Activated CD8-positive, alpha-beta memory T cell treated with anti-CD3 and anti-CD28 coated beads for 1 hour (primary cell): ENCODE measurements around the gene S100A12.
"Not testable (repeated sequence)": the region's sequence is repeated elsewhere in the genome, so short reads cannot be mapped to it uniquely, and the experiment has no call there.

Experiments
- DNase-seq, 2 donors: peaks; one replicate each; pipeline ENCODE4 v3.0.0-alpha.2; 2020; ENCODE audit warnings: low read depth in 1 of 2; ENCODE audit errors: extremely low read depth in 1 of 2

S100A12 gene

DNA sequence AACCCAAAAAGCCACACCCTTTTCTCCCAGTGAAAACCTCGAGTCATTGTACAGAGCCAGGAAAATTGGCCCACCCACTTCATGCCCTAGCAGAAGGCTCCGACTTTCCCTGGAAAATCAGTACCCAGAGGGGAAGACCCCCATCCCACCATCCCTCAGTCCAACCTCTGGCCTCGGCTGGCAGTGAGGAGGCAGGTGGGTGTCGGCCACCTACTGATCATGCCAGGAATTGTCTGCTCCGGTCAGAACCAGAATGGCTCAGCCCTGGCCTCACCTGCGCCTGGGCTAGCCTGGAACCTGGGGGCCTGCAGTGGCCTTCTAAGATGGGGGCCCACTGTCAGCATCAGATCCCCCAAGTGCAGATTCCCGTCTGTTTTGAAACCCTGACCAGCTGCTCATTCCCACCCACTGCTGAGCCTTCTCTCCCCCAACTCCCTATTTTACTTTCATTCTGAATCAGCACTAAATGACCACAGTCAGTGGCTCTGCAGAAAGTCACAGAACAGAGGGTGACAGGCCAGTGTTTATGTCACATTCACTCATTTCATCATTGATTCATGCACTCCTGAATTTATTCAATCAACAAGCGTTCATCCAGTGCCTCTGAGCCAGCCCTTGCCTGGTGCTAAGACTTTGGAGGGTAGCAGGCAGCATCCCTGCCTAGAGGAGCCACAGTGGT, 20.8 kb downstream of the S100A12 start:
- no peak for DNase-seq

DNA sequence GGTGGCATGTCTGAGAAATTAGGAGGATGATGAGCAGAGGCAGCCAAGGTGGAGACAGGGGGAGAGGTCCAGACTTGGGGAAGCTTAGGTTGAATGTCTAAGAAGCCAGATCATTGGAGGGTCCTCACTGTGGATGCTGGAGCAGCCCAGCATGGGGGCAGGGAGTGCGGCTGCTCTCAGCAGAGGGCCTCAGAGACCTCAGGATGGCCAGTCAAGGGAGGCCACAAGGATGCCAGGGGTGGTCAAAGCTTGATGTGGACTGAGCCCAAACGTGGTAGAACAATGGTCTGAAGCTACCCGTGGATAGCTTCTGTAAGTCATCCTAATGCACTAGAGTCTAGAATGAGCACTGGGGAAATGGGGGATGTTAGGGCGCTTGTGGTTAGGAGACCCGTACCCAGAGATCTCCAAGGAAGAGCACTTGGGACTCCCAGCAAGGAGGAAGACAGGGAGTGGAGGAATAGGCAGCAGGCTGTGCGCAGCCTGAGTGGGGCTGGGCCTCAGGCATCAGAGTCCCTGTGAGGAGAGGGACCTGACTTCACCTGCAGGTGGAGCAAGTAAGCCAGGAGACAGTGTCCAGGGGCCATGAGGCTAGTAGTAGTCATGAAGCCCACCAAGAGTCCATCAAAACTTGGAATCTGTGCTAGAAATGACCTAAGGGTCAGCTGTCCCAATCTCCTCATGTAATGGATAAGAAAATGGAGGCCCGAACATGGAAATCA, 22.0 kb downstream of the S100A12 start:
- DNase-seq, result no peak

DNA sequence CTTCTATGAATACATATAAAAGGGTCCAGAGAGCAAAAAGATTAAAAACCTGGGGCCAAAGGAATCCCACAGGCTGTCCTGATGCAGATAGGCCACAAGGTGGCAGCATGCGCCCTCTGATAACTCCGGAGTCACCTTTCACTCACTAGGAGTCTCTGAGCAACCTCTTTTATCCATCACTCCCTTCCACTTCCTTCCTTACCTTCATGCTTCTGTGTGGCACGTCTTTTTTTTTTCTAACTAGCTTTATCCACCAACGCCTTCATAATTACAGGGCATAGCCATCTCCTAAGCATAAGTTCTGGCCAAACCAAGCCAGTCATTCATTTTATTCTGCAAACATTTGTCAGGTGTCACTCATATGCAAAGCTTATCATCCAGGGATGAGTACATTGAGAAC, 22.9 kb downstream of the S100A12 start:
- peak; percentile 12 to 41 for DNase-seq

DNA sequence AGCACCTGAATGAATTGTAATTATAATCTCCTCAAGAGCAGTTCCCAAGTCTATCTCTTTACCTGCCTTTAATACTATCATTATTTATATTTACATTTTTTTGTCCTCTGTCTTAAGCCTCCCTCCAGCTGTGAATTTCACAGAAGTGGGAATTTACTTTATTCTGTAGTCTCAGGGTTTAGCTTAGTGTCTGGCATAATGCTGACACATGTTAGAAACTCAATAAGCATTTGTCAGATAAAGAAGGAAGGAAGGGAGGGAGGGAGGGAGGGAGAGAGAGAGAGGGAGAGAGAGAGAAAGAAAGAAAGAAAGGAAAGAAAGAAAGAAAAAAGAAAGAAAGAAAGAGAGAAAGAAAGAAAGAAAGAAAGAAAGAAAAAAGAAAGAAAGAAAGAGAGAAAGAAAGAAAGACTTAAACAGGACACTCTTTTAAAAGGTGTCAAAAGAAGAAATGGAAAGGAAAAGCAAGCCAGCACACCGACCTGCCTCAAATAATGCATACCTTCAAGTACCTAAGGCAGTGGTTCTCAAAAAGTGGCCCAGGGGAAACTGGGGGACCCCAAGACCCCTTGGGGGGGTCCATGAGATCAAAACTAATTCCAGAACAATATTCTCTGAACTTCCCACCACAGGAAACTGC, 25.0 kb downstream of the S100A12 start:
- no peak for DNase-seq

DNA sequence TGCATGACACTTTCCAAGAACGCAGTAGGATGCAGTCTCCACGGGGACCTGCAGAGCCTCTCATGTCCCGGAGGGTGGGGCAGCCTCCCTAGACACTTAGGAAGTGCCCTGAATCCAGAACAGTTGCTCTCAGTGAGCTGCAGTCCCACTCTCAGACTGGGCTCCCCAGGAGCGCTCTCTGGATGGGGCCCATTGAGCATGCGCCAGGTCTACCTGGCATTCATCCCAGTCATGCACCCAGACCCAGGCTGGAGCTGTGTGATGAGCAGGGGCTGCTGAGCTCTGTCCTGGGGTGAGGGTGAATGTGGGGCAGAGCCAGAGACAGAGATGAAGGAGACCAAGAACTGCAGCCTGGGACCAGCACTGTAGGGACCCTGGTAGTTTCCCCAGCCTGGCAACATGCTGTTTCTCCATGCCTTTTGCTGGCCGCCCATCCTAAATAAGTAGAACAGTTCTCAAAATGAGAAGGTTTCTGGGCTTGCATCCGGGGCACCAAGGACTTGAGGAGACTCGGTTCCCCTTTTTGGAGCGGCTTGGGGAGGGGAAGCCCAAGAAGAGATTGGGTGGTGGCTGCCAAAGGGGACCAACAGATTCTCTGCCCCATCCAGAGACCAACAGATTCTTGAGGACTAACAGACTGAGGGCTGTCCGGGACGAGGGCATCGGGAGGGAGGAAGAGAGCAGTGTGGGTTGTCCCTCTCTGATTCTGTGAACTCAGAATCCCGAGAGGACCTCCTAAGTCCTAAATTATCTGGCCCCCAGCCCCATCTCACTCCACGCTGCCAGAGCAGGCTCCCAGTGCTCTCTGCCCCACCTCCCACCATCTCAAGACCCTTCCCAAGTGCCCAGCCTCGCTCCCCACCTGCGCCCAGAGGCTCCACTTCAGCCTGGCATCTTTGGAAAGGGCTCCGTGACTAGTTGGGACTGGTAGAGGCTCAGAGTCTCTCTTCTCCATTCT, 25.8 kb downstream of the S100A12 start:
- DNase-seq, result no peak

DNA sequence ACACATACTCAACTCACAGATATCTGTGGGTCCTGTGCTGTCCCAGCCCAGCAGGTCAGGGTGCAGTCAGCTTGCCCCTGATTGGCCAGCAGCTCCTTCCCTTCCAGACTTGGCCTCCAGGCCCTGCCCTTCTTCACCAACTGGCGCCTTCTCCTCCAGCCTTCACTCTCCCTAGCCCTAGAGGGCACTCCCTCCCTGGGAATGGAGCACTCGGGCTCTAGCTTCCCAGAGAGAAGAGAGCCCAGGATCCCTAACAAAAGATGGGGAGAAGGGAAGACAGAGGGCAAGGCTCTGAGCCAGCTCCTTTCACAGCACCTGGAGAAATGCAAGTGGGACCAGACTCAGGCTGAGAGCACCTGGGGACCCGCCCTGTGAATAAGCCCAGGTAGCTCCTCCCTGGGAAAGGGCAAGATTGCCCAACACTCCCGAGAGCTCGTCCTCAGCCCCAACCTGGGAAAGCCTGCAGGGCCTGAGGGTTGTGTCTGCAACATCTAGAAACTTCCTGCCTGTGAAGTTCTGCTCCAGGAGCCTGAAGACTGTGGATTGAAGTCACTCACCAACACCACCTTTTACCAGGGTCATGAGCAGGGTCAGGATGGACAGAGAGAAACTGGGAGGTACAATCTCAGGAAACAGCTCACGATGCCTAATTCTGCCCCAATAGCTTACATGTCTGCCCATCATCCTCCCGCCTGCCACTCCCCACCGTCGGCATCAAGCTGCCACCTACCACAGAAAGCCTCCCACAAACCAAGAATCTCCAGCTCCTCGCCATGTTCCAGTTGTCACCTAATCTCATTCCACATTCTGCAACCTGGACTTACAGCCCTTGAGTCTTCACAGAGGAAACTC, 26.7 kb downstream of the S100A12 start, which contains the start of gene PGLYRP4:
TSS of gene PGLYRP4 (minus strand) at position 331 of the 852 bp plus-strand sequence. CDS start 909 bp downstream, outside the sequence.
- no peak for DNase-seq

DNA sequence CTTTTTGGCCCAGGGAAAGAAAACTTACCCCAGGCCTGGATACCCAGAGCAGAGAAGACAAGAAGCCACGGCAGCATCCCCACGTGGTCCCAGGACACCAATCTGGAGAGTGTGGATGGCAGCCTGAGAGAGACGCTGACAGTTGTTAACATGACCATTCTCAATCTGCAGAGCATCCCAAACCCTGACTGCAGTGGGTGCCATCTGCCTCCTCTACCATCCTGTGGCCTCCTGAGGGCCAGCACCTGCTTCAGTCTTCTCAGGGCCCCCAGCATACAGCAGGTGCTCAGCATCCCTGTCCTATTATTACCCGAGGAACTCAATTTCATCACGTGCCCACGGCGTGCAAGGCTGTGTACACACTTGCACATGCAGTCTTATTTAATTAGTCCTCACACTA, 27.6 kb downstream of the S100A12 start:
- DNase-seq, result no peak

DNA sequence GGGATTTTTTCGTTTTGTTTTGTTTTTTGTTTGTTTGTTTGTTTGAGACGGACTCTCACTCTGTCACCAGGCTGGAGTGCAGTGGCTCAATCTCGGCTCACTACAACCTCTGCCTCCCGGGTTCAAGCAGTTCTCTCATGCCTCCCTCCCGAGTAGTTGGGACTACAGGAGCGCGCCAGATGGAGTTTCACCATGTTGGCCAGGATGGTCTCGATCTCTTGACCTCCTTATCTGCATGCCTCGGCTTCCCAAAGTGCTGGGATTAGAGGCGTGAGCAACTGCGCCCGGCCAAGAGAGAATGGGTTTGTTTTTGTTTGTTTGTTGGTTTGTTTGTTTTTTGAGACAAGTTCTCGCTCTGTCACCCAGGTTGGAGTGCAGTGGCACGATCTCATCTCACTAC, 28.4 kb downstream of the S100A12 start:
- not testable (repeated sequence) for DNase-seq

DNA sequence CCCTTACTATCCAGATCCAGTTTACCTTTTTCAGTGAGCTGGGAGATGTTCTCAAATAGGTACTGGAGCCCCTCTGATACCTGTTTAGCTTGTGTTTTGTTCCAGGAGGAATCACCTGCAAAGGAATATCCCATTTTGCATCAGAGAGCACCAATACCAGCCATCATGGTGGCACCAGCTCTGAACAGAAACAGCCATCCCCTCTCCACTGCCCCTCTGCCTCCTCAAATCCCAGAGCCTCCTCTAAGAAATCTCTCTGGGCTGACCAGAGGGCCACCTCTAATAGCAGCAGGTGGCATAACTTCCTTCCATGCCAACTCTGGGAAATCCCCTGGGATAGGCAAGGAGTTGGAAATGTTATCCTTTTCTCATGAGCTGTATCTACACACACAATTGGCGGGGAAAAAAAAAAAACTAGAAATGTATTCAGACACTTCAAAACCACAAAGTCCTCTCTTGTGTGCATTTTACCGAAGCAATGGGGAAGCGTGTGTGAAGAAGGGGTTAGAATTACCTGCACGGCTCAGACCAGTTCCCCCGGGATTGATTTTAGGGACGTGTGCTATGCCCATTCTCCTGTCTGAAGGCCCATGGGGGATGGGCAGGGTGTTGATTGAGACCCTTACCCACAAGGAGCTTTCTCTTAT, 29.2 kb downstream of the S100A12 start:
- DNase-seq, result no peak

DNA sequence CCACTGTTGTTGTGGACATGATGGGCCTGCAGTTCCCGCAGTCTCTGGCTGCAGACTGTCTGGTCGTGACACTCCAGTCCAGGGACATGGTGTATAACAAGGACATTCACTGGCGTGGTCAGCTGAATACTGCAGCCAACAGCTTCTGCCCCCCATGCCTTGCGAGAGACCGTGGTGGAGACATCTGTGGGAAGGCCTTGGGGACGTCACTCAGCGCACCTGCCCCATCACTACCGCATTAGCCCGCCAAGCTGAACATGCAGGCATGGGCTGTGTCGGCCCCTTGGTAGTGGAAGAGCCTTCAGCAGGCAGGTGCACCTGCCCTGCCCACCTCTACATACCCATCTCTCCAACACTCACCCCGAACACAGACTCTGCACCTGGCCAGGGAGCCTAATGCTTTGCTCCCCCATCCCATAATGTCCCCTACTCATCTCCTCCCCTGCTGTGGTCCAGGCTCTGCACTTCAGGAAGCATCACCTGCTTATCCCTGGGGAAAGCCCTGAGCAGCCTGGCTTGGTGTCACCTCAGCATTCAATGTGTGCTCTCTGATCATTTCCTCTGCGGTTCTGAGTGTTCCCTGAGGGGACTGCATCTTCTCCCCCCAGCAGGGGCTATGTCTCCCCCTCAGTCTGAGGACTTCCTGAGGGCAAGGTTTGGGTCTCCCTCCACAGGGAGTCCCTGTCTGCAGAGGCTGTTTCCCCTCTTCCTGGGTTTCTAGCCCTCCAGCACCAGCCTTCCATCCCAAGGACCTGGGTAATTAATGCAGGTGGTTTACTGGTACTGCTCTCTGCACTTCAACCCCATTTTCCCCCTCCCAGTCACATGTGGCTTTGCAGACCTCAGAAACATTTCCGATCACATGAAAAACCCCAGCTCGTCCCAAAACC, 30.0 kb downstream of the S100A12 start:
- no peak for DNase-seq

DNA sequence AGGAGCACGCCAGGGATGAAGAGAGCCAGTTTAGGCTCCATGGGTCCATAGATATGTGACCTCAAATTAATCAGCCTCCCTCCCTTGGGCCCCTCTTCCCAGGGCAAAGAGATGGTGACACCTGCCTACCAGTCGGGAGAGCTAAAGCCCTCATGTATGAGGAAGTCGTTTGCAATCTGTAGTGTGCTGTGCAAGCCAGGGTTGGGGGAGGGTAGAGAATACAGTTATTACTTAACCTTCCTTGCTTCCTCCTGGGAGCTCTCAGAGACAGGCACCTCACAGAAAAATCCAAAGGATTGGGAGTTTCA, 30.7 kb downstream of the S100A12 start:
- no peak for DNase-seq

DNA sequence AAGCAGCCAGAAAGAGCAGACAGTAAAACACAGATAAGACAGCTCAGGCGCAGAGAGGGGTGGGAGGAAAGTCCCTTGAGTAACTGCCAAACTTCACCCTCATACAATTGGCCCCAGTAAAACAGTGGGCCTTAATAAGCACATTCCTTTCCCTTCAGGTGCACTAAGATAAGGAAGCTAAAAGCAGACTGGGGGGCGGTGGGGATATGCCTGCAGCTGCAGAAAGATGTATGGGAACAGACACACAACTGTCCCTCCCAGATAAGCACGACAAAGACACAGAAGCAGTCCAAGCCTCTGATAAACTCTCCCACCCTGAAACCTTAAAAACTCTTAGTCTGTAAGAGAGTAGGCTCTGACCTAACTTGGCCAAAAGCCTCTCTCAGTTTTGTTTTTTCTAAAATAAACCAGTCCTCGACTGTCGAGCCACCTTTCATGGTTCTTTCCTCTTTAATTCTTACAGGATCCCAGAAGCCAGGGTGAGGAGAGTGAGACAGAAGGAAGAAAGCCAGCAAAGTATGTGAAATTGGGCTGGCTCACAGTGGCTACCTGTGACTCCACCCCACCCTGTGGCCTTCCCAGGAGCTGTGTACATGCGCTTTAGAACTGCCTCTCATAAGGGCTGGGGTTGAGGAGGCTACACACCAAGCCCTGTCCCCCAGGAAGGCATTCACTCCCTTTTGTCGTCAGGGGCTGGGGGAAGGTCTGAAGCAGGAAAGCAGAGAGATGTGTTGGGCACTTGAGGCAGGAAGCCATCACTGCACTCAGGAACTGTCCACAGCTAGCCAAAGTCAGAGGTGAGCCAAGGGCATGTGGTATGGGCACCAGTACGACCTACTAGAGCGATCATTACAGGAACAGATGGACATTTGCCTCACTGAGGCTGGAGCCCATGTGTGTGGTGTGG, 31.4 kb downstream of the S100A12 start:
- DNase-seq, result no peak

DNA sequence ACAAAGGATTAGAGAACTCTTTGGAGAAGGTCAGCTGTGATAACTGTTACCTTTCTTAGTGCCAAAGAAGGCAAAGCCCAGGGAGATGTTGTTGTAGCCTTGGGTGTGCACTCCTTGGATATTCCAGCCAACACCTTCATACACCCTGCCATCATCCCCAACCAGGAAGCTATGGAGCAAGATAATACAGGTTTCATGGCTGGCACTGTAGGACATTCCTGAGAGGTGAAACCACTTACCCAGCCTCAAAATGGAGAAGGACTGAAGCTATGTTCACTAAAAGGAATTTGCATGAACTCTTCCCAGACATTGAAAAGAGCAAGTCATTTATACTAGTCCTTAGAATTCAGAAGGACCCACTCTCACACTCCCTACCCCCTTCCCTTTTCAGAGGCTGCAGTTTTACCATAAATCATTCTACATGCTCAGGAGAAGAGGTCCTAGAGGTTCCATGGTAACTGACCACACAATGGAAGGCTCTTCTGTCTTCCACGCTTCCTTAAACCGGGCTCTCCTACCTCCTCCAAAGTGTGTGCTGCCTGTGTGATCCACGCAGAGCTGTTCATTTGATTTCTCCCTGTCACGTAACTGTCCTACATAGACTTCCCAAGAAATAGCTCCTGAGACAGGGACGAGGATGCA, 32.3 kb downstream of the S100A12 start:
- no peak for DNase-seq

DNA sequence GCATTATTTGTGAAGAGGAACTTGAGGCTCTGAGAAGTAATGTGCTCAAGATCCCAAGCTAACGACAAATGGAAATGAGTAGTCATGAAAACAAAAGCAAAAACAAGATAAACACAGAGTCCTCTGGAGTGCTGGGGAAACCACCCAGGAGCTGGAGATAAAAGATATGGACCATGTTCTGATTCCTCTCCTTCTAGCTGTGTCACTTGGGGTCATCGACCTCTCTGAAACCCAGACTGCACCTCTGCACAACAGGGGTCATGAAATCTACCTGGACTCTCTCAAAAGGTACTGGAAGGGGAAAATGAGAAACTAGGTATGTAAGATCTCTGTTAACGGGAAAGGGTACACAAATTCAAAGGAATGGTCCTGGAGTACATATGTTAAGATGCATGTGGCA, 33.2 kb downstream of the S100A12 start:
- DNase-seq, result no peak

DNA sequence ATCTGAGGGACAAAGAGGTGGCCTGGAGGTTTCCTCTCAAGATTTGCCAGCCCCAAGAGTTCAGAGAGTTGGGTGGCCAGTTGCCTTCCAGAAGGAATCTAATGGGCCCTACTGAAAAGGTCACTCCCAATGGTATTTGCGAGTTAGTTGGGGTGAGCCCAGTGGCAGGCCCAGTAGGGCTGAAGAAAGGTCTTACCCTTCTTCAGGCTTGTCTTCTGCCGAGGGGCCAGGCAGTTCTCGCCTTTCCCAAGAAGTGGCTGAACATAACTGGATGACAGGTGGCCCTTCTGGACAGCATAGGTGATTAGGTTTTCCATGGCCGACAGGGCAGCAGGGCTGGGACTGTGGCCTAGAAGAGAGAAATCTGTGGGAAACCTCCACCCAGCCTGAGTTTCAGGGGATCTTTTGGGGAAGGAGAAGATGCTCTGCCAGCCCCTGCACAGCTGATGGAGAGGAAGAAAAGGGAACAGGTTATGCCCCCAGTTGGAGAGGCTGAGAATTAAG, 33.9 kb downstream of the S100A12 start:
- DNase-seq, result no peak

DNA sequence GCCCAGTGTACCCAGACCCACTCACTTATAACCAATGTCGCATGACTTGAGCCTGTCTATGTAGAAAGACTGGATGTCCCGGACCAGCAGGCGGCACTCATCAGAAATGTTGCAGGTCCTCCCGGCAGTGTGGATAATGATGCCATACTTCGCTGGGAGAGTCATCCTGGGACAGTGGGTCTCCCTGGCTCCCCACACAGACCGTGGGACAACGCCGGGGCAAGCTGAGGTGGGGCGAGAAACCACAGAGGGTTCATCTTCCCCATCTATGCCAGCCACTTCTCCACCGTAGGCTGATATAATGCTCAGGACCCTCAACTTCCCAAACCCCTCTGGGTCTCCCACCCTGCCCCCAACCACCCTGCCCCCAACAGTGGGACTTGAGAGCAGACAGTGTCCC, 35.1 kb downstream of the S100A12 start:
- no peak for DNase-seq

DNA sequence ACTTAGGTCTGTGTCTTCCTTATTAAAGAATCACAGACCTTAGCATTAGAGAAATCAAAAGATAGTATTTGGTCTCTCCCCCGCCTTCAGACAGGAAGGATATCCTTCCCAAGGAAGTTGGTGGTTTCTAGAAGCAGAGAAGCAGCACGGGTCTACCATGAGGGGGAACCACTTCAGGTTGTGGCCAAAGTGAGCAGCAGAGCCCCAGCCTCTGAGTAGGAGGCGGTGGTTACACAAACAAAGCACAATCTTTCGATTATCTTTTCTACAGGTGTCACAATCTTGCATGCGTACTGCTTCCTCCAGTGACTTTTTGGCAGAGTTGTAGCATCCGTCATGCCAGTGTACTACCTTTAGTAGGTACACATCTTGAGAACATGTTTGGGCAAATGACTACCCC, 35.6 kb downstream of the S100A12 start:
- no peak for DNase-seq
